NCI-H345 (cell line): ENCODE data around the gene ELFN1.

ENCODE experiments used
- DNase-seq: peaks from one replicate; lab custom pipeline; 2025; lab: John Stamatoyannopoulos, UW

ELFN1 gene

GRCh38 chr7:1675673-1676549 is 5.8 kb downstream of the ELFN1 start:
- DNase-seq = no peak

GRCh38 chr7:1676550-1677078 is 6.5 kb downstream of the ELFN1 start:
- no peak for DNase-seq

GRCh38 chr7:1677206-1678080 is 7.4 kb downstream of the ELFN1 start:
- DNase-seq = no peak

GRCh38 chr7:1678081-1678543 is 8.0 kb downstream of the ELFN1 start:
- no peak for DNase-seq

- no peak for DNase-seq
Observed at GRCh38 chr7:1678571-1679325, 8.7 kb downstream of the ELFN1 start.

- no peak for DNase-seq
Observed at GRCh38 chr7:1679326-1679965, 9.4 kb downstream of the ELFN1 start.

GRCh38 chr7:1679966-1680730 is 10.1 kb downstream of the ELFN1 start:
- no peak for DNase-seq

- no peak for DNase-seq
Observed at GRCh38 chr7:1681581-1681980, 11.5 kb downstream of the ELFN1 start.

- DNase-seq = no peak
Observed at GRCh38 chr7:1685000-1685624, 15.0 kb downstream of the ELFN1 start.

- DNase-seq = no peak
Observed at GRCh38 chr7:1688542-1688941, 18.5 kb downstream of the ELFN1 start.

- DNase-seq = no peak
Observed at GRCh38 chr7:1689311-1689710, 19.2 kb downstream of the ELFN1 start.

GRCh38 chr7:1690359-1690958 is 20.4 kb downstream of the ELFN1 start:
- no peak for DNase-seq

- no peak for DNase-seq
Observed at GRCh38 chr7:1691096-1691495, 21.0 kb downstream of the ELFN1 start.

GRCh38 chr7:1691601-1692514 is 21.8 kb downstream of the ELFN1 start:
- DNase-seq = no peak

GRCh38 chr7:1692515-1693418 is 22.7 kb downstream of the ELFN1 start:
- no peak for DNase-seq

GRCh38 chr7:1693419-1693990 is 23.4 kb downstream of the ELFN1 start:
- DNase-seq = peak; percentile 31

- no peak for DNase-seq
Observed at GRCh38 chr7:1693991-1694524, 24.0 kb downstream of the ELFN1 start.
